GM12873 (cell line): Measurements from ENCODE around the gene DELE1.

Source experiments
- TF ChIP-seq, protein P1 (sequence below): IDR thresholded peaks from 2 replicates; pipeline ENCODE4 v1.5.1; 2012; ENCODE audit warnings: low read depth, mild to moderate bottlenecking, moderate library complexity, low read length, control low read depth; ENCODE audit not compliant: insufficient read depth; ENCODE audit errors: missing control alignments

Gene DELE1

DNA sequence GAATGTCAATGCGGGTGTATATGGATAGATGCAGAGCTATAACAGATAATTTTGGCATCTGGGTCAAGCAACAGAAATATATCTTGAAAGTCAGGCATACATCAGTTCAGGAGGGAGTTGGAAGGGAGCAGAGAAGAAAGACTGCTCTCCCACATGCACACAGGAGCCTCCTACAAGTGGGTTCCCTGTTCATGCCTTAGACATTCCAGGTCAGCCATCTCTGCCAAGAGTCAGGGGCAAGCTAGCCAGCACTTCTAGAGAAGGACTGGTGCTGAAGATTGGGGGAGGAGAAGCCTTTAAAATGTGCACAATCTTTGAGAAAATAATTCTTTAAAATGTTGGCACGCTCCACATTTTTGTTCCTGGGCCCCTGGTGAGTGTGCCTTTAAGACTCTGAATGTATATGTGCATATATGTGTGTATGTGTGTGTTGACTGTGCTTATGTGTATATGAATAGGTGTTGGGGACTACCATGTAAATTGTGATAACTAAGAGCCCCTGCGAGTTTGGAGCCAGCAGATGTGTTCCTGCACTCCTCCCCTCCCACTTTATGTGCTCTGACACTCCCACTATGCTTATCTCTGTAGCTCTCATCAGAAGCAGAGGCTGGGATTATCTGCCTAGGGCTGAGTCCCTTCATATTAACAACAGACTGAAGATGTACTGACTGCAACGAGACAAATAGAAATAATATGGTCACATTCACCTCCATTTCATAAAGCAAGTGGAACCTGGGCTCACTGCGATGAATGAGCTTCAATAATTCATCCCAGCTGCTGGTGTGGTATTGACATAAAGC, 21.5 kb upstream of the DELE1 start:
- TF ChIP-seq, protein P1, sequence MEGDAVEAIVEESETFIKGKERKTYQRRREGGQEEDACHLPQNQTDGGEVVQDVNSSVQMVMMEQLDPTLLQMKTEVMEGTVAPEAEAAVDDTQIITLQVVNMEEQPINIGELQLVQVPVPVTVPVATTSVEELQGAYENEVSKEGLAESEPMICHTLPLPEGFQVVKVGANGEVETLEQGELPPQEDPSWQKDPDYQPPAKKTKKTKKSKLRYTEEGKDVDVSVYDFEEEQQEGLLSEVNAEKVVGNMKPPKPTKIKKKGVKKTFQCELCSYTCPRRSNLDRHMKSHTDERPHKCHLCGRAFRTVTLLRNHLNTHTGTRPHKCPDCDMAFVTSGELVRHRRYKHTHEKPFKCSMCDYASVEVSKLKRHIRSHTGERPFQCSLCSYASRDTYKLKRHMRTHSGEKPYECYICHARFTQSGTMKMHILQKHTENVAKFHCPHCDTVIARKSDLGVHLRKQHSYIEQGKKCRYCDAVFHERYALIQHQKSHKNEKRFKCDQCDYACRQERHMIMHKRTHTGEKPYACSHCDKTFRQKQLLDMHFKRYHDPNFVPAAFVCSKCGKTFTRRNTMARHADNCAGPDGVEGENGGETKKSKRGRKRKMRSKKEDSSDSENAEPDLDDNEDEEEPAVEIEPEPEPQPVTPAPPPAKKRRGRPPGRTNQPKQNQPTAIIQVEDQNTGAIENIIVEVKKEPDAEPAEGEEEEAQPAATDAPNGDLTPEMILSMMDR = no peak

DNA sequence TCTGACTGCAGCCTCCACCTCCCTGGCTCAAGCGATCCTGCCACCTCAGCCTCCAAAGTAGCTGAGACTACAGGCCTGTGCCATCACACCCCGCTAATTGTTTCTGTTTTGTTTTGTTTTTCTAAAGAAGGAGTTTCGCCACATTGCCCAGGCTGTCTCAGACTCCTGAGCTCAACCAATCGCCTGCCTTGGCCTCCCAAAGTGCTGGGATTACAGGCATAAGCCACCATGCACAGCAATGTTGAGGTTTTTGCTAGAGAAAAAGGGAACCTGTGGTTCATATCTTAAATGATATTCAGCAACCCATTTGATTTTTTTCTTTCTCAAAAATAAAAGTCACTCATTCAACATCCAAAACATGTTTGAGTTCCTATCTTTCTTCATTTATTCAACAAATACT, 20.4 kb upstream of the DELE1 start:
- TF ChIP-seq, protein P1 = no peak

DNA sequence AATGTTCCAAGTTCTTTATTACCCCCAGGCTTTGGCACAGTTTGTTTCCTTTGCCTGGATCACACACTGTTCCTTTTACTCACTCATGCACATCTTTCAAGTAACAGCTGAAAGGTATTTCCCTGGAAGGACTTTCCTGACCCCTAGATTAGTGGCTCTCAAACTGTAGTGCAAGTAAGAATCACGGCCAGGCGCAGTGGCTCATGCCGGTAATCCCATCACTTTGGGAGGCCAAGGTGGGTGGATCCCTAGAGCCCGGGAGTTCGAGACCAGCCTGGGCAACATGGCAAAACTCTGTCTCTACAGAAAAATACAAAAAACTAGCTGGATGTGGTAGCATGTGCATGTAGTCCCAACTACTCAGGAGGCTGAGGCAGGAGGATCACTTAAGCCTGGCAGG, 19.1 kb upstream of the DELE1 start:
- TF ChIP-seq, protein P1 = no peak

DNA sequence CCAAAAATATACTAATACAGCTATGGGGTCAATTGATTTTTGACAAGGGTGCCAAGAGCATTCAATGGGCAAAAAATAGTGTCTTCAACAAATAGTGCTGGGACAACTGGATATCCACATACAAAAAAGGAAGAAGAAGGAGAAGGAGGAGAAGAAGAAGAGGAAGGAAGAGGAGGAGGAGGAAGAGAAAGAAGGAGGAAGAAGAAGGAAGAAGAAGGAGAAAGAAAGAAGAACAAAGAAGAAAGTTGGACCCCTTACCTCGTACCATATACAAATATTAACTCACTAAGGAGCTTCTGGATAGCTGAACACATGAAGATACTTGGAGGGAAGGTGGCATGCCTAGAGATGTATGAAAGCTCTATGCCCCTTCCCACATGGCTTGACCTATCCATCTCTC, 17.2 kb upstream of the DELE1 start:
- TF ChIP-seq, protein P1 = no peak

DNA sequence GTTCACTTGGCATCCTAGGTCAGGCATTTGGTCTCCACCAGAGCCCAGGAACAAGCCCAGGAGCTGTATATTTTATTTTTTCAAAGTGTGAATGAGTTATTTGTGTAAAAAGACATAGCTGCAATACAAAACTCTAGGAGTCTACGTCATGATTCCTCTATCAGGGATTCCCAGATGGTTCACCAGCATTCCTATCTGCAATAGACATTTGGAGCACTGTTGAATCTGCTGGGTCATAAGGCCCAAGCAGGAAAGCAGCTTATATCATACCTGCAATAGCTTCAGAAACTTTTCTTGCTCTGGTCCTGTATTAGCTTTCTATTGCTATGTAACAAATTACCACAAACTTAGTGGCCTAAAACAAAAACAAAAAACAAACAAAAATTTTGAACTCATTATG, 16.7 kb upstream of the DELE1 start:
- TF ChIP-seq, protein P1 = no peak

DNA sequence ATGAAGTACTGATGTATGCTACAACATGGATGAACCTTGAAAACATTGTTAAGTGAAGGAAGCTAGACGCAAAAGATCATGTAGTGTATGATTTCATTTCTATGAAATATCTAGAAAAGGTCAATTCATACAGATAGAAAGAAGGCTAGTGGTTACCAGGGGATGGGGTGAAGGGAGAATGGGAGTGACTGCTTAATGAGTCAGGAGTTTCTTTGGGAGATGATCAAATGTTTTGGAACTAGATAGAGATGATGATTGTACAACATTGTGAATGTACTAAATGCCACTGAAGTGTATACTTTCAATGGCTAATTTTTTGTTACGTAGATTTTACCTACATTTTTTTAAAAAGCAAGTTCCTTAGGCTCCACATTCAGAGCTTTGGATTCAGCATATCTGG, 14.9 kb upstream of the DELE1 start:
- TF ChIP-seq, protein P1 = no peak

DNA sequence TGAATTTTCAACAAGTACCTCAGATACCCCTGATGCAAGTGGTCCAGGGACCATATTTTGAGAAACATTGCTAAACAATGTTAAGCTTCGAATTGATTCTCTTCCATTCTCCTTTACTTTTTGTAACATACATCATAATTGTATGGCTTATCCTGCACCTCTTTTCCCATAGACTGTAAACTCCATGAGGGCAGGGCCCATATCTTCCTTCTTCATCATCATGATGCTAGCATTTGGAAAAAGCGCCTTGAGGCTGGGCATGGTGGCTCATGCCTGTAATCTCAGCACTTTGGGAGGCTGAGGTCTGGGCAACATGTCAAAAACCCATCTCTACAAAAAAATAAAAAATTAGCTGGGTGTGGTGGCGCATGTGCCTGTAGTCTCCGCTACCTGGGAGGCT, 14.5 kb upstream of the DELE1 start:
- TF ChIP-seq, protein P1 = no peak
